Fibroblast of gingiva (primary cell): ENCODE results near the gene CBFB.
"Not testable (repeated sequence)": the region's sequence is repeated elsewhere in the genome, so short reads cannot be mapped to it uniquely, and the experiment has no call there.

Experiments
- DNase-seq: peaks from one replicate; pipeline ENCODE4 v3.0.0-alpha.2; 2011; ENCODE audit warnings: low read depth

Gene CBFB

DNA sequence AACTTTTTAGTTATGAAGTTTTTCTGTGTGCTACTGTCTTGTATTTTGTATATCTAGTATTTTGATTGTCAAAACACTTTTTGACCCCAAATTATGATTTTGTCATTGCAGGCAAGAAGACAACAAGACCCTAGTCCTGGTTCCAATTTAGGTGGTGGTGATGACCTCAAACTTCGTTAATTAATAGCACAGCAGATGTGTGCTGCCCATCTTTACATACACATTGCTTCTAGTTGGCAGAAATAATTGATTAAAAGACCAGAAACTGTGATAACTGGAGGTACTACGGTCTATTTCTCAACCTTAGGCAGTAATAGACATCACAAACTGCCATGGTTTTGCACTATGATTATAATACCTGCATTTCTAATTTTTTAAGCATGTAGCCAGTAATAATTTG lies 69.7 kb downstream of the CBFB start:
- DNase-seq = no peak

DNA sequence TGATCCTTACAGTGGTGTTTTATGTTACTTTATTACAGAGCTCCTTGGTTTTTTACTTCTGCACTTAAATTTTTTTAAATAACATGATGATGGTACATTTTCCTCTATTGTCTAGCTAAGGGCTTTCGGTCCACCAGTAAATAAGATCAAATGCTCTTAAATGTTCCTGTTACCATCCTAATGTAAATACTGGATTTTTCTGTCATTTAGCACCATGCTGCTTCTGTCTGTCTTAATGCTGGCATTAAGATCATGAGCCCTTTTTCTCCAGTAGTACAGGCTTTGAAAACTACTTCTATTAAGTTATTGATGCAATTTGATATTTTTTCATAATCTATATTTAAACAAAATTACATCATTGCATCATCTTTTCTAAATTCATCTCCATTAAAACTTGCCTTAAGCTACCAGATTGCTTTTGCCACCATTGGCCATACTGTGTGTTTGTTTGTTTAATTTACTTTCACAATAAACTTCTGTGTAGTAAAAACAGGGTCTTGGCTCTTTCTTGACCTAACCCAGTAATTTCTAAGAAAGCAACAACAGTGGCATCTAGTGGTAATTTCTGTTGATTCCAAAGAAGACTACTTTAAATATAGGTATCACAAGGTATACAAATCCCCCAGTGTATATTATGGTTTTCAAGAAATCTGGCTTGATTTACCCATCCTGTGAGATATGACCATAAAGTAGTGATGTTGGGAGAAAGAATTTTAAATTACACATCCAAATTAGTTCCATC lies 71.8 kb downstream of the CBFB start:
- peak; percentile 44 for DNase-seq

DNA sequence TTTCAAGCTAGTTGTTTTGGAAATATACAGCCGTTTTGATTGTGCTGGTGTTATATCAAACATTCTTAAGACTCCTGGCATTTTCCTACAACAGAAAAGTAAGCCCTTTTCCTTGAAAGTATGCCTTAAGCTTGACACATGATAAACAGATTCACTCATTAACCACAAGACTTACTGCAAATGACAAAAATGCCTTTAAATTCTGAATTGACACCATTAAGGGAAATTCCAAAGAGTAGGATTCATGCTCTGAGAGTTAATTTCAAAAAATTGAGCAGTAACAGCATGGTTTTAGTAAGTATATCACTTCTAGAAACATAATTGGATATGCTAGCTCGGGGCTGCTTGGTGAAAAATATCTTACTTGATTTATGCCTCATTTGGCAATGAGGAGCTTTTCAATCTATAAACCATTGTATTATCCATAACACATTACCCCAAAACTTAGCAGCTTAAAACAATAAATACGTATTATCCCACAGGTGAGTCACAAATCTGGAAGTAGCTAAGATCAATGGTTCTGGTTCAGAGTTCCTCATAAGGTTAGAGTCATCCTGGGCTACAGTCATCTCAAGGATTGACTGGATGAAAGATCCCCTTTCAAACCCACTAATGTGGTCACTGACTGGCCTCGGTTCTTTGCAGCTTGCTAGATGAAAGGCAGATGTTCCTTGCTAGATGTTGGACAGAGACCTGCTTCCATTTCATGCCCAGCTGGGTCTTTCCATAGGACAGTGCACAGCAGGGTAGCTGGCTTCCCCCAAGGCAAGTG lies 72.5 kb downstream of the CBFB start:
- DNase-seq = no peak

DNA sequence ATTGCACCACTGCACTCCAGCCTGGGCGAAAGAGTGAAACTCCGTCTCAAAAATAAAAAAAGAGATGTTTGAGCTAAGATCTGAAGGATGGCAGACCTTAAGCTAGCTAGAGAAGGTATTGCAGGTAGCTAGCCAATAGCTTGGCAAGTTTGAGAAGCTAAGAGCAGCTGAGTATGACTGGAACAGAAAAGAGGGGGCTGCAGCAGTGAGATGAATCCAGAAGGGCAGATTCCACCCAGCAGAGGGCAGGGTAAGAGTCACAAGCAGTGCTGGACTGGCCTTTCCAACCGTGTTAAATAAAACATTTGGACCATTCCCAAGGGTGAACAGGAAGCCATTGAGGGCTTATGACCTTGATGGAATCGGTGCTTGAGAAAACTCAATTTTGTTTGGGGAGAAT lies 75.1 kb downstream of the CBFB start:
- DNase-seq = no peak

DNA sequence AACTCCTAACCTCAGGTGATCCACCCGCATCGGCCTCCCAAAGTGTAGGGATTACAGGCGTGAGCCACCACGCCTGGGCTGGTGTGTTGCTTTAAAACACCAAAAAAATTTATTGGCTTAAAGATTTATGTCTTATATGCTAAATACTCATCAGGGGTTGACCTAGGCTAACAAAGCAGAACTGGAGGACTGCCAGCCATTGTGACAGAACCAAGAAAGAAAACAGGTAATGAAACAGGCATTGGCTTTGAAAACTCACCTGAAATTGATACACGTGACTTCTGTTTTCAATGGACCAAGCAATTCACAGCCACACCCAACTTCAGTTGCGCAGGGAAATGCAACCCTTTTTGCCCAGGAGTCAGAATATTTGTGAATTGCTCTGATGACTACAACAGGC lies 75.9 kb downstream of the CBFB start:
- no peak for DNase-seq

DNA sequence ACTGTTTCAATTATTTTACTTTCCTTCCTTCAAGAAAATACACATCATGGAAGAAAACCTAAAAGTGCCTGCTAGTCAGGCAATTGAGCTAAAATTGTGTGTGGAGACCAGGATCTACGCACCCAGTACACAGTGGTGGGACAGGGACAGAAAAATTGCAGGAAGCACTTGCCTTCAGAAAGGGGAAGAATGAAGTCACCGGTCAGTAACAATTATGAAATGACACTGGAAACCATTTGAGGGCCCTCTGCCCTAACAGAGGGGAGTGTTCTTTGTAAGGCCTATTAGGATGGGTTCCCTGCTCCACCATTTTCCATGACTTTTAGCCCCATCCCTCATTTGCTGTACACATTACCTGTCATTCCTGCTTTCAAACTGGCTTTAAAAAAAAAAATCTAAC lies 76.3 kb downstream of the CBFB start:
- DNase-seq = no peak

DNA sequence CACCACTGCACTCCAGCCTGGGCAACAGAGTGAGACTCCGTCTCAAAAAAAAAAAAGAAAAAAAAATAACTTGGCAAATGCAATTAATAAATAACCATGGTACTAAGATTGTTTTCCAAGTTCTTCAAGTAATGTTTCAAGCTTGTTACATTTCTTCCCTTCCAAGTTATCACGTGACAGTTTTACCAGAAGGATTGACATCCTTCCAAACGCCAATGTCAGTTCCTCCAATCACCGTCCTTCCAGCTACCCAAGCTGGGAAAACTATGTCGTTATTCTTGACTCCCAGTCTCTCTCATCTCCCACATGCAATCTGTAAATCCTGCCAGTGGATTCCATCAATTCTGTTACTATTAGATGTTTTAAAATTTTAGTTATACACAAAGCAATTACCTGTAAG lies 76.9 kb downstream of the CBFB start:
- peak; percentile 17 for DNase-seq

DNA sequence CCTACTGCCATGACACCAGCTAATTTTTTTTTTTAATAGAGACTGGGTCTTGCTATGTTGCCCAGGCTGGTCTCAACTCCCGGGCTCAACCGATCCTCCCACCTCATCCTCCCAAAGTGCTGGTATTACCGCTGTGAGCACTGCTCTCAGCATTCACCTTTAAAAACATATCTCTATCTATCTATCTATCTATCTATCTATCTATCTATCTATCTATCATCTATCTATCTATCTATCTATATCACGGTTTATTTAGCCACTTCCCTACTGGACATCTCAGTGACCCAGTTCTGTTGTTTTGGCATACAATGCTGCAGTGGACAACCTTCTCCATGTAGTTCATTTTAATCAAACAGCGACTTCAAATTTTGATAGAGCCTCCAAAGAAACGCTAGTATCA lies 79.5 kb downstream of the CBFB start:
- DNase-seq = no peak

DNA sequence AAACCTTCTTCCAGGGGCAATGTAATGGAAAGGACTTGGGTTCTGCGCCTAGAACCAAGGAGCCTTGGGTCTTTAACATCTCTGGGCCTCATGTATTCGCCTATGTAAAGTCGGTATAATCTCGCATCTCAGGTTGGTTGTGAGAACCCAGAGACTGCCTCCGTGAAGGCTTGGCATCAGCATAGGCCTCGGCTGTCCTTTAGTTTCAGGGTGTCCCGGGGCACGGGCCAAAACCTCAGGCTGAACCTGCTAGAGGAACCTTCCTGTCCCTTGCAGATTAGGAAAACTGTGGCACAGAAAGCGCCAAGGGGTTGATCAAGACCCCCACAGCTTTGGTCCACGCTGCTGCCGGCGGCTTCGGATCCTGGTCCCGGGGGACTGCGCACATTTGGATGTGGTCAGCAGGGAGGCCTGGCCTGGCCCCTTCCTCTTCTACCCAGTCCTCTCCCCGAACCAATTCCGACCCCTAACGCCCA lies 80.0 kb downstream of the CBFB start:
- no peak for DNase-seq

DNA sequence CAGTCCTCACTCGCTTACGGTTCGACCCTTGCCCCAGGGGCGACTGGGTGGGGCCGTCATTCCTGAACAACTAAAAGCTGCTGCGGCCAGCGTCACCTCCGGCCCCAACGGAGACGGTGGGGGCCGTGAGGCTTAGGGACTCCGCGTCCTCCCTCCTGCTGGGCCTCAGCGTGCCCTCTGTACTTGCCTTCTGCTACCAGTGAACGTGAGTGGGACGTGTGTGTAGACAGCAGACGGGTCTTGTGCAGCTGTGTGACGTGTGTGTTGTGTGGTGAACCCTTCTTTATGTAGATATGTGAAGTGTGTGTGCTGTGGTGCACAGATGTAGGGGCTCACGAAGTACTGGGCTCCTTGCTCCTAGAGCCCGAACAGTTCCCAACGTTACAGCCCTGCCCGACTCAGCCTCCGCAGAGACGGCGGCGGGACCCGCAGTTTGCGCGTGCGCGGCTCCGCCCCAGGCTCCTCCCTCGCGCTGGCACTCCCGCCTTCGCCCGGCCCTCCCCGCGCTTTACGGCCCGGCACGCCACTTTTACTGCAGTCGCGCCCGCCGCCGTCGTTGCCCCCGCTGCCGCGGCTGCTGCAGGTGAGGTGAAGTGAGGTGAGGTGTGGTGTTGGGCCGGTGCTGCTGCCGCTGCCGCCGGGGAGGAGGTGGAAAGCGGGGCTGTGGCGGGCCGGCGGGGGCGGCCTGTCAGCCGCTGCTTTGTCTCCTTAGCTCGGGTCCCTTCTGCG lies 80.6 kb downstream of the CBFB start, which contains the start of gene PHAF1:
TSS of gene PHAF1 (plus strand) at position 535 of the 729 bp plus-strand sequence. CDS start 235 bp downstream, outside the sequence.
- peak; percentile 88 for DNase-seq

DNA sequence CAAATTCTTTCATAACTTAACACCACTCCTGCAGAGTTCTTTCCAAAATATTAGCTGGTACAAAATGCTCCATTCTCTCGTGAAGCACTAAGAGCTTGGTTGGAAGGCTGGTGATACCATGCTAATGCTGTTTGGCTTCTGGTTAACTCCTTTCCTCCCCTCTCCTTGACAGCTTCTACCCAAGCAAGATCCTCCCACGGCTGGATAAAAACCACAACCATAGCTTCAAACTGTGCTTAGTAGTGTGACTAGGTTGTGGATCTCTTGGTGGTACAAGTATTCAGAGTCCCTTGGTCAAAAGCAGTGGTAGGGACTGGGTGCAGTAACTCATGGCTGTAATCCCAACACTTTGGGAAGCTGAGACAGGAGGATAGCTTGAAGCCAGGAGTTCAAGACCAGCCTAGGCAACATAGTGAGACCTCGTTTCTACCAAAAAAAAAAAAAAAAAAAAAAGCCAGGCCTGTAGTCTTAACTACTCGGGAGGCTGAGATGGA lies 83.0 kb downstream of the CBFB start:
- no peak for DNase-seq

DNA sequence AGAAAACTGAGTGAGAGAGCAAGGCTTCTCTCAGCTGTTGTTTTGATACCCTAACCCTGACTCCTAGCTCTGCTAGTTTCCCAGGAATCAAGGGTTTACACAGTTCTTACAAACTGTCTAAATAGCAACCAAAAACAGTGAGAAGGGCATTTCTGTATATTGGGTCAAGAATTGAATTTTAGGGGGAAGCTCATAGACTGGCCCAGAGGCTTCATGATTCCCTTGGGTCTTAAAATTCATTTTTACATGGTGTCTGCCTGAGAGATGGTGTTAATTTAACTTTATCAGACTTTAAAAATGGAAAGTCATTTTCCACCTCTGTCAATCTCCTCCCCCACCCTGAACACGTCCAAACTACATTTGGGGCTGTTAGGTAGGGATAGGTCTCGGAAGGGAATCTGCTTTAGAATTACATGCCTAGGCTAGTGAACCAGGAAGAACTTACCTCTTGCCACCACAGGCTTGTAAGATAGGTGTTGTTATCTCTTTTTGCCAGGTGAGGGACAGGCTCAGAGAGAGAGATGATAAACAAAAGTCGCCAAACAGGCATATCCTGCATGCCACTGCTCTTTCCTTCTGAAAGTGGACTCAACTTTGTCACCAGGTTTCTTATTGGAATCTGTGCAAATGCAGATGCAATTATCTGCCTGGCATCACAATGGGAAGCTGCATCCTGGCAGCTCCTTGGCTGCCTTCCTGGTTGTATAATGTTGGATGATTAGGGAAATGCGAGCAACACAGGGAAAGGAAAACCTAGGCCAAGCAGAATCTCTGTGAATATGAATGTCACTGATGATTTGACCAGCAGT lies 83.8 kb downstream of the CBFB start:
- no peak for DNase-seq

DNA sequence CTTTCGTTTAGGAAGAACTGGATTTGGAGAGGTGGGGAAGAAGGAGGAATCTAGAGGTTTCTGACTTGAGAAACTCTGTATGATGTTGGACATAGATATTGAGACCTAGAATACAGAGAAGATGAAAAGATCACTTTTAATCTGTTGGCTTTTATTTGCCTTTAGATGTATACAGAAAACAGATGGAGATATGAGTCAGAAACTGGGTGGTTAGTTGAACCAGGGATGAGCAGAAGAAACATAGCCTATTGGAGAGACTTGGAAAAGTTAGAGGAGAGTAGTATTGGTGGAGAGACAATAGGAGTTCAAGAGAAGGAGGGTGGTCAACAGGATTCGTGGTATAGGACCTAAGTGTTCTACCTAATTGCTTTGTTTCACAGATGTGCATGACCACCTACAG lies 85.8 kb downstream of the CBFB start:
- DNase-seq = no peak

DNA sequence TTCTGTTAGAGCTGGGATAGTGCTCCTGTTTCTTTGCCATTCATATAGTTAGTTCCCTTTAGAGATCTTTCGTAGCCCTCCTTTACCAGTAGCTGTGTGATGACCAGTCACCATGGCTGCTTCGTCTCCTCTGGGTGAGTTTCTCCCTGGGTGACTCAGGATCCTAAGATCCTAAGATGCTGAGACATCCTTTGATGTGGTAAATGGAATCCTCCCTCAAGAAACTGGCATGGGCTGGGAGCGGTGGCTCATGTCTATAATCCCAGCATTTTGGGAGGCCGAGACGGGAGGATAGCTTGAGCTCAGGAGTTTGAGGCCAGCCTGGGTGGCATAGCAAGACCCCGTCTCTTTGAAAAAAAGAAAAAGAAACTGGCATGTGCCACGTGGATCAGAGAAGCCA lies 86.7 kb downstream of the CBFB start:
- peak; percentile 61 for DNase-seq

DNA sequence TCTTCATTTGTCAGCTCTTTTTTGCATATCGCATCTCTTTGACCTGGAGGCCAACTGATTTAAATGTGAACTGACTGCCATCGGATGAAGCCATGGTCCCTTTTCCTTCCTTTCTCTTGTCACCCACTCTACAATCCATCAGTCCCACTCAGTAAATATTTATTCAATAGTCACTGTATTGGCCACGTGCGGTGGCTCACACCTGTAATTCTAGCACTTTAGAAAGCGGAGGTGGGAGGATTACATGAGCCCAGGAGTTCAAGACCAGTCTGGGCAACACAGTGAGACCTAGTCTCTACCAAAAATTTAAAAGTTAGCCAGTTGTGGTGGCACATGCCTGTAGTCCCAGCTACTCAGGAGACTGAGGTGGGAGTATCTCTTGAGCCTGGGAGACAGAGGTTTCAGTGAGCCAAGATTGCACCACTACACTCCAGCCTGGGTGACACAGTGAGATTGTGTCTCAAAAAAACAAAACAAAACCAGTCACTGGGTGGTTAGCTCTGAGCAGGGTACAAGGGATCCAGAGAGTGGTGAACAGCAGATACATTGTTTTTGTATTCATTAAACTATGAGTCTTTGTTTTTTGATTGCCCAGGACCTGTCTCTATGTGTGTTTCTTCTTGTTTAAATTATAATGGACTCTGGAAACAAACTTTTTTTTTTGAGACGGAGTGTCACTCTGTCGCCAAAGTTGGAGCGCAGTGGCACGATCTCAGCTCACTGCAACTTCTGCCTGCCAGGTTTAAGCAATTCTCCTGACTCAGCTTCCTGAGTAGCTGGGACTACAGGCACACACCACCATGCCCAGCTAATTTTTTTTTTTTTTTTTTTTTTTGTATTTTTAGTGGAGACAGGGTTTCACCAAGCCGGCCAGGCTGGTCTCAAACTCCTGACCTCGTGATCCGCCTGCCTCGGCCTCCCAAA lies 87.7 kb downstream of the CBFB start:
- DNase-seq = no peak

DNA sequence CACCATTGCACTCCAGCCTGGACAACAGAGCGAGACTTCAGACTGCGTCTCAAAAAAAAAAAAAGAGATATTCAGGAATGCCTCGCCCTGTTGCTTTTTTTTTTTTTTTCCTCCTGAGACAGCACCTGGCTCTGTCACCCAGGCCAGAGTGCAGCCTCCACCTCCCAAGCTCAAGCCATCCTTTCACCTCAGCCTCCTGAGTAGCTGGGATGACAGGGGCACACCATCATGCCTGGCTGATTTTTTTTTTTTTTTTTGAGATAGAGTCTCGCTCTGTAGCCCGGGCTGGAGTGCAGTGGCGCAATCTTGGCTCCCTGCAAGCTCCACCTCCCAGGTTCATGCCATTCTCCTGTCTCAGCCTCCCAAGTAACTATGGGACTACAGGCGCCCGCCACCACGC lies 88.8 kb downstream of the CBFB start:
- DNase-seq = no peak

DNA sequence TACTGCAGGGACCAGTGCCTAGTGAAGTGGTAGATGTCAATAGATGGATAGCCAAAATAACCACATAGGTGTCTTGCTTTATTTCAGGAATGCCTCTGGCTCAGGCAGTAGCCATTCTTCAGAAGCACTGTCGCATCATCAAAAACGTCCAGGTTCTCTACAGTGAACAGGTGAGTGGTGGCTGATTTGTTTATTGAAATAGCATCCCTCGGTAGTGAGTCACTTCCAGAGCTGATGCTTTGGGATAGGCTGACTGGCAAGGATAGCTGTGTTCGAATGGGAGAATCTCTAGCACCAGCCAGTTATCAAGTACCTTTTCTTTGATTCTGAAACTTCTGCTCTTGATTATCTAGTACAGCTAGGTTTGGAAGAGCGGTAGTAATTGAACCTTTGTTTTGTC lies 91.1 kb downstream of the CBFB start:
- DNase-seq = no peak

DNA sequence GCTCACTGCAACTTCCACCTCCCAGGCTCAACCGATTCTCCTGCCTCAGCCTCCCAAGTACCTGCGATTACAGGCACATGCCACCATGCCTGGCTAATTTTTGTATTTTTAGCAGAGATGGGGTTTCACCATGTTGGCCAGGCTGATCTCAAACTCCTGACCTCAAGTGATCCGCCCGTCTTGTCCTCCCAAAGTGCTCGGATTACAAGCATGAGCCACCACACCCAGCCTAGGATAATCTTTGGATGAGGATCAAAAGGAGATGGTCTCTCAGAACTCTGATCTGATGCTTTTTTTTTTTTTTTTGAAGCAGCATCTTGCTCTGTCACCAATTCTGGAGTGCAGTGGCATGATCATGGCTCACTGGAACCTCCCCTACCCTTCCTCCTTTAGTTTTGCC lies 93.8 kb downstream of the CBFB start:
- DNase-seq = not testable (repeated sequence)

DNA sequence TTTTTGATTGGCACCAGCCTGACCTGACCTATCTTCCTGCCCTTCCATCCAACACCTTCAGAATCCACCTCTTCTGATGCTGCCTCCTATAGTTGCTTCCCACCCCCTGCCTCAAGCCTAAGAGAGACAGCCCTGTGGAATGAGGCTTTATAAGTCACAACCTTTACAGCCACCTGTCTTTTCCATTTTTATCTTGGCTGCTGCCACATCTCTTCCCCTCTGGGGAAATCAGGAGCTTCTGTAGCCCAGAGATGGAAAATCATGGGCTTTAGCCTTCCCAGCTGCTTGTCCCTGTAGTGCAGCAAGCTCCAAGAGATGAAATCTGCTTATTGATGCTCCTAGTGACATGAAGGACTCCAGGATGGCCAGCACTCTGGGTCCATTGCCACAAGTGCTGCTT lies 99.5 kb downstream of the CBFB start:
- DNase-seq = no peak

DNA sequence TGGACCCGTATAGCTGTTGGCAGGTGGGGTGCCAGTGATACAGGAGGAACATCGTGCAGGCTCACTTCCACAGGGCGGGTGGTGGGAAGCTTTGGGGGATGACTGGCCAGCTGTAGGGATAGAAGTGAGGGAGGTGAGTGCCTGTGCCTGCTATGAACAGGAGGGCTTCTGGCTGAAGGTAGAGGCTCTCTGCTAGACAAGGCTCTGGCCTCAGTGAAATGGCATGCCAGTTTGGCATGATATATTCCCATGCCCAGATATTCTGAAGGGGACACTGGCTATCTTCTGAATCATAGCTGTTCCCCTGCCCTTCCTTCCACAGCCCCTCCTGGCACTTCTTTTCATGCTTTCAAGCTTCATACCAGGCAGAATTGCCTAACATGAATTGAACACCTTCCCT lies 99.9 kb downstream of the CBFB start:
- DNase-seq = no peak

DNA sequence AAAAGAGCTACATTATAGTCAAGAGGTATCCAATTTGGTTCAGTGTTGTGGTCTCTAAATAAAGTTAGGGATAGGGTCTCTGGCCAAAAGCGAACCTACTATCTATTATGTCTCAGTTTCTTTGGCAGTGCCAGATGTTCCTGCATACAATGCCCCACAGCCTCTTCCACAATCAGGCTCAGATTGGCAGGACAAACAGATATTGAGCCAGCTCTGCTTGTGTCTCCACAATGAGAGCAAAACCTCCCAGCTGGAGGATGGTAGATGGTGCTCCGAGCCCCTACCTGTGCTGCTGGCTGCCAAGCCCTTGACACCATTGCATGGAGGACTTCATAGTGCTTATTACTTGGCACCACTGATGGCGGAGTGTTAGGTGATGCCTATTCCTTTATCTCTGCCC lies 100.5 kb downstream of the CBFB start:
- DNase-seq = no peak
